Measurements from ENCODE around the gene GULP1.

GRCh38 chr2:188570370-188570769, 278.7 kb downstream of the GULP1 start:
- TF ChIP-seq CTCF (IDR thresholded peaks at IDR 0.05) (no peak), POLR2A (IDR thresholded peaks at IDR 0.05) (no peak)

All from testis (tissue), 2 donors.